ENCODE results near the gene TCF15.

TCF15 gene

GRCh38 chr20:561437-562231 lies 48.5 kb downstream of the TCF15 start:
- peak; percentile 94 for TF ChIP-seq CTCF (IDR thresholded peaks at IDR 0.05; ENCODE audit: borderline replicate concordance, extremely low read depth, low read length, poor library complexity, severe bottlenecking)
- no peak for TF ChIP-seq EZH2 (IDR thresholded peaks at IDR 0.05; ENCODE audit: borderline replicate concordance, low read depth, low read length, severe bottlenecking)
- Histone ChIP-seq H3K27me3 (ENCODE audit: insufficient read depth, low read length, poor library complexity) (peaks cover 12% of the 10 kb centered on the region), H3K4me3 (ENCODE audit: low read depth in 1 of 2, low read length in 2 of 2) (no peak overlapping the region), H3K9ac (ENCODE audit: low read depth, low read length) (no peak overlapping the region), H3K4me1 (ENCODE audit: insufficient read depth, low read length) (no peaks in the 10 kb centered on the region), H3K79me2 (ENCODE audit: insufficient read depth, low read length) (no peaks in the 10 kb centered on the region), H3K36me3 (ENCODE audit: insufficient read depth, low read length) (no peaks in the 10 kb centered on the region), H3K4me2 (ENCODE audit: insufficient read depth, low read length) (no peak overlapping the region), H3K9me3 (ENCODE audit: insufficient read depth, low read length, severe bottlenecking) (no peaks in the 10 kb centered on the region), H3K27ac (ENCODE audit: low read length) (no peak overlapping the region), H2AFZ (ENCODE audit: low read depth, low read length) (no peak overlapping the region), H4K20me1 (ENCODE audit: insufficient read depth, low read length) (no peaks in the 10 kb centered on the region)
- DNase-seq = peak; percentile 70
- ATAC-seq (ENCODE audit: insufficient read depth, low read depth) = peak; percentile 93

DNA sequence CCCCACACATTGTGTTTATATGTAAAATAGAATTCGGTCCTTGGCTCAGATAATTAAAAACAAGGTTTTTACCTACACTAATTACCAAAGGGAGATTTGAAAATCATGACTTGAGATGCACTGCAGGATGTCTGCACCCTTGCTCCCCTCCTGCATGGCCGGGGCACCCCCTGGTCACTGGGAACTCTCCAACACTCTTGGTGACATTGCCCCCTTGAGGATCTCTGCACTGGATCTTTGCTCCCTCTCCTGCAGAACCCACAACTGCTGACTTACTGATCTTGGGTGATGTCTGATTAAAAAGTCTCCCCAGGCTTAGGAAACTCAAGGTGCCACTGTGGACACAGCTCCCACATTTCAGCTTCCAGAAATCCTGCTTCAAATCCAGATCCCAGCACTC lies 49.4 kb downstream of the TCF15 start:
- Histone ChIP-seq H3K27me3 (ENCODE audit: insufficient read depth, low read length, poor library complexity) (peaks cover 15% of the 10 kb centered on the region), H3K4me3 (ENCODE audit: low read depth in 1 of 2, low read length in 2 of 2) (no peak overlapping the region), H2AFZ (ENCODE audit: low read depth, low read length) (no peak overlapping the region), H3K36me3 (ENCODE audit: insufficient read depth, low read length) (no peaks in the 10 kb centered on the region), H3K4me2 (ENCODE audit: insufficient read depth, low read length) (no peak overlapping the region), H4K20me1 (ENCODE audit: insufficient read depth, low read length) (no peaks in the 10 kb centered on the region), H3K9ac (ENCODE audit: low read depth, low read length) (no peak overlapping the region), H3K27ac (ENCODE audit: low read length) (no peak overlapping the region), H3K9me3 (ENCODE audit: insufficient read depth, low read length, severe bottlenecking) (no peaks in the 10 kb centered on the region), H3K79me2 (ENCODE audit: insufficient read depth, low read length) (no peaks in the 10 kb centered on the region), H3K4me1 (ENCODE audit: insufficient read depth, low read length) (no peaks in the 10 kb centered on the region)
- TF ChIP-seq CTCF (IDR thresholded peaks at IDR 0.05; ENCODE audit: borderline replicate concordance, extremely low read depth, low read length, poor library complexity, severe bottlenecking) (no peak), EZH2 (IDR thresholded peaks at IDR 0.05; ENCODE audit: borderline replicate concordance, low read depth, low read length, severe bottlenecking) (no peak)
- DNase-seq (no peak), ATAC-seq (ENCODE audit: insufficient read depth, low read depth) (no peak)

DNA sequence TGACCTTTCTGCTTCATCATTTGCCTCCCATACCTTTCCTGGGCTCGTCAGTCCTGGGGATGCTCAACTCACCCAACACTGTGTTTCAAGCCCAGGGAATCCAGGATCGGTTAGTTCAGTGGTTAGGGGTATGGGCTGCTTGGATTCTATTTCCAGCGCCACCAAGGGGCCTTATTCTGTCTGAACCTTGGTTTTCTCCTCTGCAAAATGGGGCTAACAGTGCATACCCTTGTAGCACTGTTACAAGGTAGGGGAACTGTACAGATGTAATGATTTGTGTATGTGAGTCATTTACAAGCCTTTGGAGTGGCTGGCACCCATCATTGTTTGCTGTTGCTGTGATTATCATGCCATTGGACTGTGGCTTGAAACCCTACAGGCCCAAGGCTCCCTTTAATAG lies 52.0 kb downstream of the TCF15 start:
- Histone ChIP-seq H3K27me3 (ENCODE audit: insufficient read depth, low read length, poor library complexity) (peaks cover 19% of the 10 kb centered on the region), H2AFZ (ENCODE audit: low read depth, low read length) (no peak overlapping the region), H4K20me1 (ENCODE audit: insufficient read depth, low read length) (no peaks in the 10 kb centered on the region), H3K27ac (ENCODE audit: low read length) (no peak overlapping the region), H3K79me2 (ENCODE audit: insufficient read depth, low read length) (no peaks in the 10 kb centered on the region), H3K9me3 (ENCODE audit: insufficient read depth, low read length, severe bottlenecking) (no peaks in the 10 kb centered on the region), H3K9ac (ENCODE audit: low read depth, low read length) (no peak overlapping the region), H3K4me2 (ENCODE audit: insufficient read depth, low read length) (no peak overlapping the region), H3K4me3 (ENCODE audit: low read depth in 1 of 2, low read length in 2 of 2) (no peak overlapping the region), H3K4me1 (ENCODE audit: insufficient read depth, low read length) (no peaks in the 10 kb centered on the region), H3K36me3 (ENCODE audit: insufficient read depth, low read length) (no peaks in the 10 kb centered on the region)
- DNase-seq (no peak), ATAC-seq (ENCODE audit: insufficient read depth, low read depth) (no peak)
- TF ChIP-seq EZH2 (IDR thresholded peaks at IDR 0.05; ENCODE audit: borderline replicate concordance, low read depth, low read length, severe bottlenecking) (no peak), CTCF (IDR thresholded peaks at IDR 0.05; ENCODE audit: borderline replicate concordance, extremely low read depth, low read length, poor library complexity, severe bottlenecking) (no peak)

All from DND-41 (cell line).